HCT116 (cell line): Measurements from ENCODE around the gene DNMT3A.

Experiments used
- ZFX ChIP-seq: fragments of 450-650 bp; IDR thresholded peaks from 2 replicates; pipeline ENCODE4 v1.6.1; 2017
- TF ChIP-seq, protein P1 (sequence below), 3 experiments: fragments of 200-600 bp in 1 of 3; sonication (generic) in 1 of 3; IDR thresholded peaks in 2 of 3; conservative IDR thresholded peaks in 1 of 3; 2 replicates each; pipeline ENCODE4 v1.5.1; 2012 to 2017; ENCODE audit warnings: low read depth in 2 of 3, low read length in 2 of 3, antibody characterized with exemption in 1 of 3, borderline replicate concordance in 1 of 3, control low read depth in 1 of 3, mild to moderate bottlenecking in 1 of 3, mixed read lengths in 1 of 3, mixed run types in 1 of 3, moderate library complexity in 1 of 3; ENCODE audit not compliant: insufficient read depth in 1 of 3

GRCh38 chr2:25337276-25337675, 4.4 kb downstream of the DNMT3A start:
- TF ChIP-seq, protein P1, sequence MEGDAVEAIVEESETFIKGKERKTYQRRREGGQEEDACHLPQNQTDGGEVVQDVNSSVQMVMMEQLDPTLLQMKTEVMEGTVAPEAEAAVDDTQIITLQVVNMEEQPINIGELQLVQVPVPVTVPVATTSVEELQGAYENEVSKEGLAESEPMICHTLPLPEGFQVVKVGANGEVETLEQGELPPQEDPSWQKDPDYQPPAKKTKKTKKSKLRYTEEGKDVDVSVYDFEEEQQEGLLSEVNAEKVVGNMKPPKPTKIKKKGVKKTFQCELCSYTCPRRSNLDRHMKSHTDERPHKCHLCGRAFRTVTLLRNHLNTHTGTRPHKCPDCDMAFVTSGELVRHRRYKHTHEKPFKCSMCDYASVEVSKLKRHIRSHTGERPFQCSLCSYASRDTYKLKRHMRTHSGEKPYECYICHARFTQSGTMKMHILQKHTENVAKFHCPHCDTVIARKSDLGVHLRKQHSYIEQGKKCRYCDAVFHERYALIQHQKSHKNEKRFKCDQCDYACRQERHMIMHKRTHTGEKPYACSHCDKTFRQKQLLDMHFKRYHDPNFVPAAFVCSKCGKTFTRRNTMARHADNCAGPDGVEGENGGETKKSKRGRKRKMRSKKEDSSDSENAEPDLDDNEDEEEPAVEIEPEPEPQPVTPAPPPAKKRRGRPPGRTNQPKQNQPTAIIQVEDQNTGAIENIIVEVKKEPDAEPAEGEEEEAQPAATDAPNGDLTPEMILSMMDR (IDR thresholded peaks at IDR 0.05 in 2 of 3, conservative IDR thresholded peaks at IDR 0.05 in 1 of 3; ENCODE audit: borderline replicate concordance in 1 of 3, insufficient read depth in 1 of 3, low read depth in 2 of 3, low read length in 2 of 3), result peak in 1 of 3 experiments; percentile 14; a peak in 1 of 6 replicates
- no peak for TF ChIP-seq ZFX
